Smooth muscle cell (in vitro differentiated cells): ENCODE data around the gene PPP1R3C. TPM values are rescaled to one million over a fixed set of nuclear protein-coding genes. Genes with fewer than 3 reads are reported as not detected.

Source experiments
- DNase-seq: peaks from one replicate; lab custom pipeline; 2025; ENCODE audit not compliant: unreplicated experiment; lab: John Stamatoyannopoulos, UW
- H2AFZ ChIP-seq: fragments of 200-600 bp; sonication (generic); 2 replicates; pipeline ENCODE4 v1.6.0; 2016; ENCODE audit warnings: antibody characterized with exemption, low read depth, mild to moderate bottlenecking
- H3F3A ChIP-seq: fragments of 200-600 bp; sonication (generic); 2 replicates; pipeline ENCODE4 v1.6.0; 2017; ENCODE audit warnings: antibody characterized with exemption, low read depth
- H3K27ac ChIP-seq: fragments of 200-600 bp; sonication (generic); 2 replicates; pipeline ENCODE4 v1.5.1; 2016; ENCODE audit warnings: low read depth, mild to moderate bottlenecking
- H3K27me3 ChIP-seq: fragments of 200-600 bp; sonication (generic); 2 replicates; pipeline ENCODE4 v1.6.1; 2016; ENCODE audit warnings: low read depth, mild to moderate bottlenecking
- H3K36me3 ChIP-seq: fragments of 200-600 bp; sonication (generic); 2 replicates; pipeline ENCODE4 v1.5.1; 2016; ENCODE audit warnings: low read depth
- H3K4me1 ChIP-seq: fragments of 200-600 bp; sonication (generic); 2 replicates; pipeline ENCODE4 v1.5.1; 2016; ENCODE audit warnings: low read depth
- H3K4me2 ChIP-seq: fragments of 200-600 bp; sonication (generic); 2 replicates; pipeline ENCODE4 v1.6.0; 2016; ENCODE audit warnings: mild to moderate bottlenecking
- H3K4me3 ChIP-seq: fragments of 200-600 bp; sonication (generic); 2 replicates; pipeline ENCODE4 v1.5.1; 2016; ENCODE audit warnings: mild to moderate bottlenecking
- H3K79me2 ChIP-seq: fragments of 200-600 bp; sonication (generic); 2 replicates; pipeline ENCODE4 v1.6.0; 2016; ENCODE audit warnings: low read depth, mild to moderate bottlenecking
- H3K9ac ChIP-seq: fragments of 200-600 bp; sonication (generic); 2 replicates; pipeline ENCODE4 v1.6.0; 2016; ENCODE audit warnings: low read depth
- H3K9me3 ChIP-seq: fragments of 200-600 bp; sonication (generic); replicated peaks from 2 replicates; pipeline ENCODE4 v1.5.1; 2016; ENCODE audit warnings: low read depth
- H4K20me1 ChIP-seq: fragments of 200-600 bp; sonication (generic); 2 replicates; pipeline ENCODE4 v1.6.0; 2016; ENCODE audit warnings: low read depth
- CTCF ChIP-seq: fragments of 200-600 bp; sonication (generic); IDR thresholded peaks from 2 replicates; pipeline ENCODE4 v1.5.1; 2017; ENCODE audit warnings: borderline replicate concordance, mild to moderate bottlenecking, antibody characterized with exemption; ENCODE audit not compliant: insufficient read depth, poor library complexity, severe bottlenecking
- WGBS: methylation state at CpG from one replicate; pipeline ENCODE4 v1.1.7; 2016; ENCODE audit warnings: low lambda C conversion rate; 5-methylcytosine and 5-hydroxymethylcytosine counted together
- polyA plus RNA-seq: library from polyadenylated mRNA; unstranded; fragments of >200 nt; fragmentation: Nextera tagmentation; extraction: Ambion mirVana; gene quantifications from 2 replicates; pipeline ENCODE4 v1.2.1, GENCODE V29; 2016
- total RNA-seq: library from RNA; depleted of rRNA; stranded (reverse); fragments of >200 nt; gene quantifications from 2 replicates; pipeline ENCODE4 v1.2.3, GENCODE V29; 2014

The PPP1R3C gene
- total and polyA plus RNA-seq, 2 experiments from 2014 or later, result 18.2 to 31.6 TPM

GRCh38 chr10:91629715-91630549, 2.9 kb downstream of the PPP1R3C start:
- Histone ChIP-seq H3K27ac (peak overlapping the region; percentile 23), H3K9ac (no peak overlapping the region), H3K79me2 (peaks cover 38% of the 10 kb centered on the region), H3K4me2 (peak overlapping the region; percentile 90), H3K4me1 (peaks cover 10% of the 10 kb centered on the region), H3F3A (peaks cover 21% of the 10 kb centered on the region), H3K9me3 (no peaks in the 10 kb centered on the region), H4K20me1 (peaks cover 40% of the 10 kb centered on the region), H3K27me3 (no peaks in the 10 kb centered on the region), H3K4me3 (peak overlapping the region; percentile 55), H3K36me3 (no peaks in the 10 kb centered on the region), H2AFZ (no peak overlapping the region)
- no peak for DNase-seq
- TF ChIP-seq CTCF, result no peak
- WGBS, result 94% methylated on average over 11 of the region's 11 CpGs

GRCh38 chr10:91628383-91628782, 4.5 kb downstream of the PPP1R3C start:
- Histone ChIP-seq H3K4me2 (peak overlapping the region; percentile 90), H3K4me1 (peaks cover 5% of the 10 kb centered on the region), H3K79me2 (peaks cover 38% of the 10 kb centered on the region), H3K9ac (no peak overlapping the region), H3K36me3 (peaks cover 2% of the 10 kb centered on the region), H3K27me3 (no peaks in the 10 kb centered on the region), H2AFZ (no peak overlapping the region), H3K9me3 (no peaks in the 10 kb centered on the region), H3F3A (peaks cover 21% of the 10 kb centered on the region), H3K4me3 (peak overlapping the region; percentile 55), H3K27ac (peak overlapping the region; percentile 23), H4K20me1 (peaks cover 40% of the 10 kb centered on the region)
- no peak for TF ChIP-seq CTCF
- WGBS, result 82% methylated on average over 1 of the region's 1 CpG
- DNase-seq, result no peak

- H3F3A ChIP-seq, result peaks cover 20% of the 10 kb centered on the region
- H3K4me2 ChIP-seq, result peak overlapping the region; percentile 90
- H4K20me1 ChIP-seq, result peaks cover 40% of the 10 kb centered on the region
- DNase-seq, result no peak
- no peak overlapping the region for H2AFZ ChIP-seq
- TF ChIP-seq CTCF, result no peak
- WGBS, result 56% methylated on average over 7 of the region's 7 CpGs
- peaks cover 6% of the 10 kb centered on the region for H3K9me3 ChIP-seq
- no peak overlapping the region for H3K4me3 ChIP-seq
- peaks cover 5% of the 10 kb centered on the region for H3K4me1 ChIP-seq
- peaks cover 33% of the 10 kb centered on the region for H3K79me2 ChIP-seq
- H3K36me3 ChIP-seq, result peaks cover 7% of the 10 kb centered on the region
- no peaks in the 10 kb centered on the region for H3K27me3 ChIP-seq
- peak overlapping the region; percentile 23 for H3K27ac ChIP-seq
- H3K9ac ChIP-seq, result no peak overlapping the region
Measured at GRCh38 chr10:91627344-91628102, 5.3 kb downstream of the PPP1R3C start.
